22Rv1 (cell line): ENCODE data around the gene ABCG5.

Experiments used
- H3K27ac ChIP-seq: fragments of 450-650 bp; 2 replicates; pipeline ENCODE4 v1.5.1; 2017
- CTCF ChIP-seq: fragments of 450-650 bp; IDR thresholded peaks from 2 replicates; pipeline ENCODE4 v1.5.1; 2017; ENCODE audit warnings: mild to moderate bottlenecking
- ZFX ChIP-seq: fragments of 450-650 bp; IDR thresholded peaks from 2 replicates; pipeline ENCODE4 v1.6.1; 2017; ENCODE audit warnings: antibody characterized with exemption, borderline replicate concordance

The ABCG5 gene

GRCh38 chr2:43831543-43832294 is 6.9 kb downstream of the ABCG5 start:
- no peak for TF ChIP-seq ZFX
- TF ChIP-seq CTCF, result no peak

GRCh38 chr2:43826305-43827250 is 12.1 kb downstream of the ABCG5 start:
- H3K27ac ChIP-seq, result no peak overlapping the region
- TF ChIP-seq CTCF (no peak), ZFX (no peak)

More at GRCh38 chr2:43831543-43832294, 6.9 kb downstream of the ABCG5 start:
- no peak overlapping the region for H3K27ac ChIP-seq

GRCh38 chr2:43825841-43826240 is 12.8 kb downstream of the ABCG5 start:
- TF ChIP-seq CTCF (no peak), ZFX (no peak)
- no peak overlapping the region for H3K27ac ChIP-seq

- TF ChIP-seq CTCF, result no peak
- no peak for TF ChIP-seq ZFX
- H3K27ac ChIP-seq, result no peak overlapping the region
Observed at GRCh38 chr2:43824951-43825493, 13.6 kb downstream of the ABCG5 start.

GRCh38 chr2:43824512-43824911 is 14.1 kb downstream of the ABCG5 start:
- TF ChIP-seq CTCF, result no peak
- no peak for TF ChIP-seq ZFX
- no peak overlapping the region for H3K27ac ChIP-seq

GRCh38 chr2:43823751-43824150 is 14.9 kb downstream of the ABCG5 start:
- no peak for TF ChIP-seq CTCF
- TF ChIP-seq ZFX, result no peak

More at GRCh38 chr2:43823751-43824150, 14.9 kb downstream of the ABCG5 start:
- H3K27ac ChIP-seq, result no peak overlapping the region
